CD4-positive, alpha-beta T cell treated with Interleukin-1 beta for 1 hour (primary cell): ENCODE results near the gene ZNF136.

ENCODE experiments used
- DNase-seq, 2 donors: peaks; one replicate each; pipeline ENCODE4 v3.0.0-alpha.2; 2020 to 2022

The ZNF136 gene

GRCh38 chr19:12162882-12163806, at the start of gene ZNF136:
Gene ZNF136, plus strand, starts transcription at chr19:12163096. Its CDS starts 108 bp downstream, at chr19:12163204.
- DNase-seq, result peak; percentile 93 to 94

- no peak for DNase-seq
Measured at GRCh38 chr19:12113121-12113520, 49.8 kb upstream of the ZNF136 start.

- no peak for DNase-seq
Measured at GRCh38 chr19:12117201-12117970, 45.5 kb upstream of the ZNF136 start.

GRCh38 chr19:12126707-12127106, 36.2 kb upstream of the ZNF136 start:
- peak in 1 of 2 donors; percentile 29 for DNase-seq

- no peak for DNase-seq
Measured at GRCh38 chr19:12133069-12133468, 29.8 kb upstream of the ZNF136 start.

GRCh38 chr19:12137221-12137940, 25.5 kb upstream of the ZNF136 start:
- peak; percentile 14 to 55 for DNase-seq

GRCh38 chr19:12139269-12139668, 23.6 kb upstream of the ZNF136 start:
- DNase-seq, result no peak

- DNase-seq, result peak; percentile 89 to 91
Measured at GRCh38 chr19:12139885-12140544, 22.9 kb upstream of the ZNF136 start, which contains the start of gene ZNF20. Gene ZNF20, minus strand, starts transcription at chr19:12140350. Its CDS starts 168 bp downstream, at chr19:12140182.

- peak; percentile 83 to 86 for DNase-seq
Measured at GRCh38 chr19:12140545-12141404, 22.1 kb upstream of the ZNF136 start.

- no peak for DNase-seq
Measured at GRCh38 chr19:12141405-12141736, 21.5 kb upstream of the ZNF136 start.

- DNase-seq, result no peak
Measured at GRCh38 chr19:12145348-12145747, 17.5 kb upstream of the ZNF136 start.

GRCh38 chr19:12155324-12155860, 7.5 kb upstream of the ZNF136 start:
- DNase-seq, result no peak

GRCh38 chr19:12156223-12157058, 6.5 kb upstream of the ZNF136 start, which contains the start of gene ZNF625:
Gene ZNF625, minus strand, starts transcription at chr19:12156734. Its CDS starts 176 bp downstream, at chr19:12156558.
- DNase-seq, result peak; percentile 11 to 20

GRCh38 chr19:12159773-12160414, 3.0 kb upstream of the ZNF136 start:
- DNase-seq, result no peak

- DNase-seq, result no peak
Measured at GRCh38 chr19:12162513-12162881, 399 bp upstream of the ZNF136 start.

- DNase-seq, result no peak
Measured at GRCh38 chr19:12163826-12164225, 930 bp downstream of the ZNF136 start.

- DNase-seq, result no peak
Measured at GRCh38 chr19:12166626-12167025, 3.7 kb downstream of the ZNF136 start.

GRCh38 chr19:12180377-12180776, 17.5 kb downstream of the ZNF136 start:
- DNase-seq, result no peak

GRCh38 chr19:12187625-12188024, 24.7 kb downstream of the ZNF136 start:
- no peak for DNase-seq
